HUES6 (cell line): Measurements from ENCODE around the gene KCNH6.

Experiments used
- H3K27ac ChIP-seq: 2 replicates; pipeline ENCODE4 v1.7.0; 2013; ENCODE audit warnings: low read depth, mild to moderate bottlenecking, low read length, inconsistent platforms
- H3K27me3 ChIP-seq: 2 replicates; pipeline ENCODE4 v1.6.1; 2013; ENCODE audit warnings: low read length; ENCODE audit not compliant: control insufficient read depth, insufficient read depth
- H3K36me3 ChIP-seq: 2 replicates; pipeline ENCODE4 v1.6.1; 2013; ENCODE audit warnings: low read length; ENCODE audit not compliant: control insufficient read depth, insufficient read depth
- H3K4me1 ChIP-seq: 2 replicates; pipeline ENCODE4 v1.6.1; 2013; ENCODE audit warnings: low read length; ENCODE audit not compliant: control insufficient read depth, insufficient read depth
- H3K4me3 ChIP-seq: 2 replicates; pipeline ENCODE4 v1.5.1; 2013; ENCODE audit warnings: low read depth, low read length
- H3K9ac ChIP-seq: one replicate; pipeline ENCODE4 v1.6.1; 2013; ENCODE audit warnings: mild to moderate bottlenecking, low read length
- H3K9me3 ChIP-seq: 2 replicates; pipeline ENCODE4 v1.6.1; 2013; ENCODE audit warnings: low read depth, low read length; ENCODE audit not compliant: control insufficient read depth, insufficient read depth

Gene KCNH6

GRCh38 chr17:63526861-63527260, 3.7 kb downstream of the KCNH6 start:
- Histone ChIP-seq H3K9ac (no peak overlapping the region), H3K36me3 (no peaks in the 10 kb centered on the region), H3K27me3 (peaks cover 20% of the 10 kb centered on the region), H3K4me1 (peaks cover 11% of the 10 kb centered on the region), H3K4me3 (no peak overlapping the region), H3K9me3 (no peaks in the 10 kb centered on the region), H3K27ac (no peak overlapping the region)

GRCh38 chr17:63528183-63528582, 5.0 kb downstream of the KCNH6 start:
- Histone ChIP-seq H3K4me3 (no peak overlapping the region), H3K27me3 (peaks cover 20% of the 10 kb centered on the region), H3K9ac (no peak overlapping the region), H3K36me3 (no peaks in the 10 kb centered on the region), H3K4me1 (peaks cover 16% of the 10 kb centered on the region), H3K27ac (no peak overlapping the region), H3K9me3 (no peaks in the 10 kb centered on the region)

DNA sequence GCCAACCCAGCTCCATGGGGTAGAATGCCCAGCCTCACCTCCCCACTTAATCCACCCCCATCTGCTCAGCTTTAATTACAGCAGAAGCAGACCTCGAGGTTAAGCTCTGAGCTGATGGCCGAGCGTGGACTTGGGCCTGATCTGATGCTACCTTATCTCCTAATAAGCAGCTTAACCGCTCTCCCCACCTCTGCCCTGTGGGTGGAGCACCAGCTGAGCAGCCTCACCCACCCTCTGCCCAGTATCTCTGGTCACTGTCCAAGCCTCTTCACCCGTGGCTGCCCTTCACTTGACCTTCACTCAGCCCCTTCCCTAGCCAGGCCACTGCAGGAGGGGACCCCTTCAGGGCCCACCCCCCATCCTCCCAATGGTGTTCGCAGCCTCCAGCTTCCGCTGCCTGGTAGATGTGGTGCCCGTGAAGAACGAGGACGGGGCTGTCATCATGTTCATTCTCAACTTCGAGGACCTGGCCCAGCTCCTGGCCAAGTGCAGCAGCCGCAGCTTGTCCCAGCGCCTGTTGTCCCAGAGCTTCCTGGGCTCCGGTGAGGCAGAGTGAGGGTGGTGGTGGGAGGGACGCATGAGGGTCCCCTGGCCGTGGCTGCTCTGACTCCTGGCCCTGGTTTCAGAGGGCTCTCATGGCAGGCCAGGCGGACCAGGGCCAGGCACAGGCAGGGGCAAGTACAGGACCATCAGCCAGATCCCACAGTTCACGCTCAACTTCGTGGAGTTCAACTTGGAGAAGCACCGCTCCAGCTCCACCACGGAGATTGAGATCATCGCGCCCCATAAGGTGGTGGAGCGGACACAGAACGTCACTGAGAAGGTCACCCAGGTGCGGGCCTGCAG, 6.8 kb downstream of the KCNH6 start:
- peaks cover 9% of the 10 kb centered on the region; the same call in 1 of the 2 replicates for H3K4me1 ChIP-seq
- H3K36me3 ChIP-seq, result no peaks in the 10 kb centered on the region
- H3K27me3 ChIP-seq, result peaks cover 4% of the 10 kb centered on the region; the same call in 1 of the 2 replicates

GRCh38 chr17:63530557-63531021, 7.4 kb downstream of the KCNH6 start:
- Histone ChIP-seq H3K9ac (no peak overlapping the region), H3K27me3 (no peaks in the 10 kb centered on the region; the same call in 1 of the 2 replicates), H3K9me3 (no peaks in the 10 kb centered on the region), H3K4me3 (no peak overlapping the region), H3K27ac (no peak overlapping the region), H3K36me3 (no peaks in the 10 kb centered on the region), H3K4me1 (peaks cover 9% of the 10 kb centered on the region; the same call in 1 of the 2 replicates)

More for the DNA sequence above, 6.8 kb downstream of the KCNH6 start:
- no peak overlapping the region for H3K27ac ChIP-seq
- no peaks in the 10 kb centered on the region for H3K9me3 ChIP-seq
- no peak overlapping the region for H3K9ac ChIP-seq
- H3K4me3 ChIP-seq, result no peak overlapping the region

- no peaks in the 10 kb centered on the region for H3K9me3 ChIP-seq
- no peak overlapping the region for H3K4me3 ChIP-seq
- H3K36me3 ChIP-seq, result no peaks in the 10 kb centered on the region
- H3K4me1 ChIP-seq, result peaks cover 9% of the 10 kb centered on the region; the same call in 1 of the 2 replicates
- no peaks in the 10 kb centered on the region; the same call in 1 of the 2 replicates for H3K27me3 ChIP-seq
- H3K9ac ChIP-seq, result no peak overlapping the region
- H3K27ac ChIP-seq, result no peak overlapping the region
Measured at GRCh38 chr17:63531022-63531965, 8.1 kb downstream of the KCNH6 start.

GRCh38 chr17:63533433-63534077, 10.4 kb downstream of the KCNH6 start:
- Histone ChIP-seq H3K9ac (no peak overlapping the region), H3K27ac (no peak overlapping the region), H3K27me3 (peaks cover 18% of the 10 kb centered on the region), H3K9me3 (no peaks in the 10 kb centered on the region), H3K36me3 (no peaks in the 10 kb centered on the region), H3K4me3 (no peak overlapping the region), H3K4me1 (peaks cover 13% of the 10 kb centered on the region; the same call in 1 of the 2 replicates)

GRCh38 chr17:63534078-63534570, 11.0 kb downstream of the KCNH6 start:
- Histone ChIP-seq H3K36me3 (no peaks in the 10 kb centered on the region), H3K27ac (no peak overlapping the region), H3K9me3 (no peaks in the 10 kb centered on the region), H3K9ac (no peak overlapping the region), H3K4me1 (peaks cover 13% of the 10 kb centered on the region; the same call in 1 of the 2 replicates), H3K4me3 (no peak overlapping the region), H3K27me3 (peaks cover 23% of the 10 kb centered on the region)

DNA sequence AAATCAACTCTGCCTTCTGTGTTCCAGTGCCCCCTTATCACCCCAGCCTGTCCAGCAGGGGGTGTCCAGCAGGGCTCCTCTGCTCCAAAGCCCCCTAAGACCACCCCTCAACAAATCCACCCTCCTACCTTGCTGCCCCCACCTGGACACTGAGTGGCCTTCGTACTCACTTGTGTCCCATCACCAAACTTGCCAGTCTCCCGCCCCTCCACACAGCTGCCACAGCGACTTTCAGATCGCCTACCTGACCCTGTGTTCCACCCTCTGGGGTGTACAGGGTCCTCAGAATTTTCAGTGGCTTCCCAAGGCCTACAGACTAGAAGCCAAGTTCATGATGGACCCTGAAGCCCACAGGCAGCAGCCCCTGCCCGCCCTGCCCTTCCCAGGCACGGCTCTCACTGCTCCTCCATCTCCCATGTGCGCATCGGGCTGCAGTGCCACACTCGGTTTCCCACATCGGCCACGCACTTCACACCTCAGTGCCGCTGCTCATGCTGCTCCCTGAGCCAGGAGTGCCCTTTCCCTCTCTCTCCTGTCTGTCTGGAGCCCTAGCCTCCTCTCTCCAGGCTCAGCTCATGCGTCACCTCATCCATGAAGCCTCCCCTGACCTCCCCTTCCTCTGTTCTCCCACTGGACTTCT, 11.8 kb downstream of the KCNH6 start:
- Histone ChIP-seq H3K9ac (no peak overlapping the region), H3K4me1 (peaks cover 13% of the 10 kb centered on the region; the same call in 1 of the 2 replicates), H3K9me3 (no peaks in the 10 kb centered on the region), H3K4me3 (no peak overlapping the region), H3K36me3 (no peaks in the 10 kb centered on the region), H3K27ac (no peak overlapping the region), H3K27me3 (peaks cover 31% of the 10 kb centered on the region)

DNA sequence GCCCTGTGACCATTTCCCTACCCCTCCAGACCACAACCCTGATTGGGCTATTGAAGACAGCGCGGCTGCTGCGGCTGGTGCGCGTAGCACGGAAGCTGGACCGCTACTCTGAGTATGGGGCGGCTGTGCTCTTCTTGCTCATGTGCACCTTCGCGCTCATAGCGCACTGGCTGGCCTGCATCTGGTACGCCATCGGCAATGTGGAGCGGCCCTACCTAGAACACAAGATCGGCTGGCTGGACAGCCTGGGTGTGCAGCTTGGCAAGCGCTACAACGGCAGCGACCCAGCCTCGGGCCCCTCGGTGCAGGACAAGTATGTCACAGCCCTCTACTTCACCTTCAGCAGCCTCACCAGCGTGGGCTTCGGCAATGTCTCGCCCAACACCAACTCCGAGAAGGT, 12.5 kb downstream of the KCNH6 start:
- Histone ChIP-seq H3K9ac (no peak overlapping the region), H3K36me3 (no peaks in the 10 kb centered on the region), H3K27ac (no peak overlapping the region), H3K4me3 (no peak overlapping the region), H3K4me1 (peaks cover 13% of the 10 kb centered on the region; the same call in 1 of the 2 replicates), H3K9me3 (no peaks in the 10 kb centered on the region), H3K27me3 (peaks cover 32% of the 10 kb centered on the region)

DNA sequence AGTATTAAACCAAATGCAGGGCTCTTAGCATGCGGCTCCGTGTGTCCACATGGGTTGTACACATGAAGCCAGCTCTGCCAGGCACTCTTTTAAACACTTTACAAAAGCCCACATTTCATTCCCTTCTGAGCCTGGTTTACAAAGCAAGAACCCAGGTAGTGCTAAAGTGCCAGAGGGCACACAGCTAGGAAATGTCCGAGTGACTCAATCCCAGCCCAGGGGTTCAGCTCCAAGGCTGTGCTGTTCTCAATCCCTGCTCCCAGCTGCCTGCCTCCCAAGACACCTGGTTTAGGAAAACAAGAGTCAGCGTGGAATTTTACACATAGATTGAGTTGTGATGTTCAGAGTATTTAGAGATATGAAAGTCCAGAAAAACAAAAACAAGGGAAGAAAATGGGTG, 13.8 kb downstream of the KCNH6 start:
- no peak overlapping the region for H3K9ac ChIP-seq
- H3K9me3 ChIP-seq, result no peaks in the 10 kb centered on the region
- H3K4me3 ChIP-seq, result no peak overlapping the region
- H3K36me3 ChIP-seq, result no peaks in the 10 kb centered on the region
- H3K27me3 ChIP-seq, result peaks cover 32% of the 10 kb centered on the region
- H3K4me1 ChIP-seq, result peaks cover 13% of the 10 kb centered on the region; the same call in 1 of the 2 replicates
- H3K27ac ChIP-seq, result no peak overlapping the region
